ENCODE measurements around the gene CCDC50.

CCDC50 gene

DNA sequence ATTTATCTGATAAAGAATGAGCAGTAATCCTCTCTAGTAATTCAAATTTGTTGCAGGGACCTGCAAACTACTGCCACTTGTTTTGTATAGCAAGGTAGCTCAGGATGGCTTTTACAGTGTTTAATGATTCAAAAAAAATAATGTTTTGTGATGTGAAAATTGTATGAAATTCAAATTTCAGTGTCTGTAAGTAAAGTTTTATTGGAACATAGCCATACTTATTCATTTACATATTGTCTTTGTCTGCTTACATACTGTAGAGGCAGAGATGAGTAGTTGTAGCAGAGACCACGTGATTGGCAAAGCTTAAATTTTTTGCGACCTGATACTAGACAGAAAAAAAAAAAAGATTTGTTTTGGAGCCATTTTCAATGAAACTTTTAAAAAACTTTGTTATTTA is 7.6 kb downstream of the CCDC50 start:
- H3K4me1 ChIP-seq (ENCODE audit: control insufficient read depth, low read length) = peaks cover 12% of the 10 kb centered on the region
- no peaks in the 10 kb centered on the region for H3K27me3 ChIP-seq (ENCODE audit: control insufficient read depth, low read length)
- no peaks in the 10 kb centered on the region for H3F3A ChIP-seq (ENCODE audit: control insufficient read depth, insufficient read depth)
- no peaks in the 10 kb centered on the region for H3K36me3 ChIP-seq (ENCODE audit: control insufficient read depth, low read length)
- no peak overlapping the region for H3K27ac ChIP-seq (ENCODE audit: low read depth, low read length)
- H4K20me1 ChIP-seq (ENCODE audit: control insufficient read depth, insufficient read depth, low read depth, low read length) = 0 out of 2 replicates have a peak, but pooled peaks cover 4% of the 10 kb centered on the region
- H3K4me3 ChIP-seq (ENCODE audit: low read length) = no peak overlapping the region
- no peak overlapping the region for H3K4me2 ChIP-seq (ENCODE audit: low read length)
- no peaks in the 10 kb centered on the region for H3K9me3 ChIP-seq (ENCODE audit: control insufficient read depth, insufficient read depth, low read length)
- no peak for TF ChIP-seq EZH2phosphoT487 (IDR thresholded peaks at IDR 0.05; ENCODE audit: borderline replicate concordance, low read length)
- TF ChIP-seq, protein P1, sequence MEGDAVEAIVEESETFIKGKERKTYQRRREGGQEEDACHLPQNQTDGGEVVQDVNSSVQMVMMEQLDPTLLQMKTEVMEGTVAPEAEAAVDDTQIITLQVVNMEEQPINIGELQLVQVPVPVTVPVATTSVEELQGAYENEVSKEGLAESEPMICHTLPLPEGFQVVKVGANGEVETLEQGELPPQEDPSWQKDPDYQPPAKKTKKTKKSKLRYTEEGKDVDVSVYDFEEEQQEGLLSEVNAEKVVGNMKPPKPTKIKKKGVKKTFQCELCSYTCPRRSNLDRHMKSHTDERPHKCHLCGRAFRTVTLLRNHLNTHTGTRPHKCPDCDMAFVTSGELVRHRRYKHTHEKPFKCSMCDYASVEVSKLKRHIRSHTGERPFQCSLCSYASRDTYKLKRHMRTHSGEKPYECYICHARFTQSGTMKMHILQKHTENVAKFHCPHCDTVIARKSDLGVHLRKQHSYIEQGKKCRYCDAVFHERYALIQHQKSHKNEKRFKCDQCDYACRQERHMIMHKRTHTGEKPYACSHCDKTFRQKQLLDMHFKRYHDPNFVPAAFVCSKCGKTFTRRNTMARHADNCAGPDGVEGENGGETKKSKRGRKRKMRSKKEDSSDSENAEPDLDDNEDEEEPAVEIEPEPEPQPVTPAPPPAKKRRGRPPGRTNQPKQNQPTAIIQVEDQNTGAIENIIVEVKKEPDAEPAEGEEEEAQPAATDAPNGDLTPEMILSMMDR (IDR thresholded peaks at IDR 0.05; ENCODE audit: low read depth, low read length, poor library complexity, severe bottlenecking) = no peak
- H3K79me2 ChIP-seq (ENCODE audit: control insufficient read depth, low read length) = peaks cover 96% of the 10 kb centered on the region
- no peaks in the 10 kb centered on the region for H3K9me2 ChIP-seq (replicated peaks; ENCODE audit: control insufficient read depth, low read length)

DNA sequence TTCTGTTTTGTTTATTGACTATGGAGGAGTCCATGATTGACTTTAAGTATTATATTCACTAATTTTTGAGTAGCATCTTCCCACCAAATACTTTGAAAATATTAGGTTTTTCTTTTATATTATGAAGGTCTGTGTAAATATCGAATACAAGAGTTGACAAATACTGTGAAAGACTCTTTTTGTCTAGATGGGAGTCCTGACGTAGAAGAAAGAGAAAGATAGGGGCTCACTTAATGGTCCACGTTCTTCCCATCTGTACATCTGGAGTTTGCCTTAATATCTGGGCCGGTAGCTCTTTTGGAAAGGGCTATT is 8.9 kb downstream of the CCDC50 start:
- TF ChIP-seq EZH2phosphoT487 (IDR thresholded peaks at IDR 0.05; ENCODE audit: borderline replicate concordance, low read length) = no peak
- TF ChIP-seq, protein P1 (IDR thresholded peaks at IDR 0.05; ENCODE audit: low read depth, low read length, poor library complexity, severe bottlenecking) = no peak
- Histone ChIP-seq H3K4me2 (ENCODE audit: low read length) (no peak overlapping the region), H3F3A (ENCODE audit: control insufficient read depth, insufficient read depth) (no peaks in the 10 kb centered on the region), H3K4me3 (ENCODE audit: low read length) (no peak overlapping the region), H3K9me2 (replicated peaks; ENCODE audit: control insufficient read depth, low read length) (no peaks in the 10 kb centered on the region), H3K79me2 (ENCODE audit: control insufficient read depth, low read length) (peaks cover 96% of the 10 kb centered on the region), H4K20me1 (ENCODE audit: control insufficient read depth, insufficient read depth, low read depth, low read length) (0 out of 2 replicates have a peak, but pooled peaks cover 4% of the 10 kb centered on the region), H3K9me3 (ENCODE audit: control insufficient read depth, insufficient read depth, low read length) (no peaks in the 10 kb centered on the region), H3K27me3 (ENCODE audit: control insufficient read depth, low read length) (no peaks in the 10 kb centered on the region), H3K4me1 (ENCODE audit: control insufficient read depth, low read length) (peaks cover 8% of the 10 kb centered on the region), H3K36me3 (ENCODE audit: control insufficient read depth, low read length) (no peaks in the 10 kb centered on the region), H3K27ac (ENCODE audit: low read depth, low read length) (no peak overlapping the region)

DNA sequence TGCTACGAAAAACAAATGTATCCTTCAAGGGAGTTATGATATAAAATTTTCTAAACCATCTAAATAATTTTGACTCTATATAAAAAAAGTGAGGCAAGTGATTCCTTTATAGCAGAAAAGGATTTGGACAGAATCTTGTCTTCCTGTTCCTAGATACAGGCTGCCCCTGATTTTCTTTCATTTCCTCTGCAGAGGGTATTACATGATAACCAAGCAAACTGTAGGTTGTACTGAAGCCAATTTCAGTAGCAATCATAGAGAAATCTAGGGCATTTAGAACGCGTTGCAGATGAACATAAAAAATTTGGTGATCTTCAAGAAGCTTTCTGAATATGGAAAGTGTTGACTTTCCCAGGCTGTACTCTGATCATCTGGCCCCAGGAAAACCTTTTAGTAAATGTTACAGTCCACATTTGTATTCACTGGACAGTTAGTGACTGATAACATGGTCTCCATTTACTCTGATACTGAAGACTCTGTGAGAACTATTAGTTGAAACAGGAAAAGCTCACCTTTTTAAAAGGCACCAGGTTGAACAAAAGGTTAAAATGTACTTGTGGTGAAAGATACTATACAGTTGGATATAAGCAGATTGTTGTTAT is 10.2 kb downstream of the CCDC50 start:
- Histone ChIP-seq H3K79me2 (ENCODE audit: control insufficient read depth, low read length) (peaks cover 94% of the 10 kb centered on the region), H3K27ac (ENCODE audit: low read depth, low read length) (no peak overlapping the region), H3K36me3 (ENCODE audit: control insufficient read depth, low read length) (no peaks in the 10 kb centered on the region), H3K9me3 (ENCODE audit: control insufficient read depth, insufficient read depth, low read length) (no peaks in the 10 kb centered on the region), H3K4me2 (ENCODE audit: low read length) (no peak overlapping the region), H3K27me3 (ENCODE audit: control insufficient read depth, low read length) (no peaks in the 10 kb centered on the region), H3K4me1 (ENCODE audit: control insufficient read depth, low read length) (no peaks in the 10 kb centered on the region), H4K20me1 (ENCODE audit: control insufficient read depth, insufficient read depth, low read depth, low read length) (0 out of 2 replicates have a peak, but pooled peaks cover 4% of the 10 kb centered on the region), H3K4me3 (ENCODE audit: low read length) (no peak overlapping the region), H3F3A (ENCODE audit: control insufficient read depth, insufficient read depth) (no peaks in the 10 kb centered on the region), H3K9me2 (replicated peaks; ENCODE audit: control insufficient read depth, low read length) (no peaks in the 10 kb centered on the region)
- TF ChIP-seq, protein P1 (IDR thresholded peaks at IDR 0.05; ENCODE audit: low read depth, low read length, poor library complexity, severe bottlenecking) = no peak
- TF ChIP-seq EZH2phosphoT487 (IDR thresholded peaks at IDR 0.05; ENCODE audit: borderline replicate concordance, low read length) = no peak
